LoVo (cell line): ENCODE results near the gene TANGO6.

Experiments used
- DNase-seq: peaks from one replicate; pipeline ENCODE4 v3.0.0-alpha.2; 2016; ENCODE audit warnings: low spot score

Gene TANGO6

DNA sequence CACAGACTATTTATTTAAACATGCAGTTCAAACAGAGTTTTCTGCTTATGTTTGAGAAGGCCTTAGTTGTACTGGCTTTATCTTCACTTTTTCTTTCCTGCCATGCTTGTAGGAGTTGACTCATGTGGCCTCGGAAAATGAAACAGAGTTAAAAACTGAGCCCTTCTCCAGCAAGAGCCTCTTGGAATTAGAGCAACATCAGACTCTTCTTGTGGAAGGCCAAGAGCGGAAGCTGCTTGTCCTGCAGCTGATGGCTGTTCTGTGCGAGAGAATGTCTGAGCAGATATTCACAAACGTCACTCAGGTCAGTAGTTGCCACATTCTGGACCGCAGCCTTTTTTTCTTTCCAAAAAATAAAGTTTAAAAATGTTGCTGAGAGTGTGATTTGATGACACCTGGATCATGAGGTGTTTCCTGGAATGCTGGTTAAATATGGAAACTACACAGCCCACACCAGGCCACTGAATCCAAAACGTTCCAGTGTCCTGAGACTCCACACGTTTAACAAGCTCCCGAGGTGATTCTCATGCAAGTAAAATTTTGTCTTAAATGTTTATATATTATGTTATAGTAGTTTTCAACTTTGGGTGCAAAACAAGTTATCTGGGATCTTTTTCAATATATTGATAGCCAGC, 65.9 kb downstream of the TANGO6 start:
- no peak for DNase-seq

DNA sequence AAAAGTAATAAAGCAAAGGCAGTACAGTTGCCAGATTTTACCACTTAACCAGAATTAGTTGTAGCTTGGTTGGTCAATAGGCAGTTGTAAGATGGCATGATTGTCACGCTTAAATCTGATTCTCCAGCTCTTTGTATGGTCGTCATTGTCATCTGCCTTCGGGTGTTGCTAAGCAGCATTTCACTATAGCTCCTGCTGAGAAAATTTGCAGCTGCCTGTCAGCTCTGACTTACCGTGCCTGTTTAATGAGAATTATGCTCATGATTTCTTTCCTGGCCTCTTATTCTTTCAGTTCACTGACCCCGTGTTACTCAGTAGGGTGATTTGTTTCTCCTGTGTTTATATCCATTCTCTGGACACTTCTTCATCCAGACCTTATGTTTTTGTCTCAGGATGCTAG, 66.7 kb downstream of the TANGO6 start:
- no peak for DNase-seq

GRCh38 chr16:68915589-68915988, 72.3 kb downstream of the TANGO6 start:
- DNase-seq, result no peak

DNA sequence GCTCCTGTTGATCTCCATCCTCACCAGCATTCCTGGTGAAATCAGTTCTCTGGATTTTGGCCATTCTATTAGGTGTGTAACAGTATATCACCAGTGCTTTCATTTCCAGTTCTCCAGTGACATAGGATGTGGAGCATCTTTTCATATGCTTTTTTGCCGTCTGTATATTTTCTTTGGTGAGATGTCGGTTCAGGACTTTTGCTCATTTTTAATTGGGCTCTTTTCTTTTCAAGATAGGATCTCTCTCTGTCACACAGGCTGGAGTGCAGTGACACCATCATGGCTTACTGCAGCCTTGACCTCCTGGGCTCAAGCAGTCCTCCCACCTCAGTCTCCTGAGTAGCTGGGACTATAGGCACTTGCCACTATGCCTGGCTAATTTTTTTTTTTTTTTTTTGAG, 74.2 kb downstream of the TANGO6 start:
- DNase-seq, result no peak

- no peak for DNase-seq
Measured at GRCh38 chr16:68920349-68920748, 77.0 kb downstream of the TANGO6 start.

DNA sequence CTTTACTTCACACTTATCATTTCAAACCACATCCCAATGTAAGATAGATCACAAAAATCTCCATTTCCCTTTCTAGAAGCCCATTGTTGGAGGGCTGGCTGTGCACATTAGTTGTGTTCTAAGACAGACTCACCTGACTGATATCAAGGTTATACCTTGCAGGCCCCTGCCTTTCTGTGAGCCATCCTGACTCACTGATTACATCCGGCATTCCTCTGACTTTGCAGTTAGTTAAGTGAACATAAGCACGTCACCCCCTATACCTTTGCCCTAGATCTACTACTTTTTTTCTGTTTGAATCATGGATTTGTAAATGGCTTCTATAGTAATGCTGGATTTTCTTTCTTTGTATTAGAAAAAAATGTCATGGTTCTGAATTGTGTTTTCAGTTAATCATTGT, 78.3 kb downstream of the TANGO6 start:
- peak; percentile 88 for DNase-seq

DNA sequence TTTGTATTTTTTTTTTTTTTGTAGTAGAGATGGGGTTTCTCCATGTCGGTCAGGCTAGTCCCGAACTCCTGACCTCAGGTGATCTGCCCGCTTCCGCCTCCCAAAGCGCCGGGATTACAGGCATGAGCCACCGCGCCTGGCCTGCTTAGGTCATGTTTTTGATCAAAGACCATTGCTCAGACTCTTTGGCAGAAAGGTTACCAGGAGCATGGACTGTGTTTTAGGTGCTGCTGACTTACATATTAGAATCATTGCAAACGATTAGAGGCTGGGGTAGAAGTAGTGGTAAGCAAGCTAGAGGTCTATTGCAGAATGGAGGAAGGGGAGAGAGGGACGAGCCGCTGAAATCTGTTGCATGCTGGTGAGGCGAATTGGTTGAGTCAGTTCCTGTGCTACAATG, 79.8 kb downstream of the TANGO6 start:
- no peak for DNase-seq

GRCh38 chr16:68927018-68927417, 83.7 kb downstream of the TANGO6 start:
- DNase-seq, result no peak

DNA sequence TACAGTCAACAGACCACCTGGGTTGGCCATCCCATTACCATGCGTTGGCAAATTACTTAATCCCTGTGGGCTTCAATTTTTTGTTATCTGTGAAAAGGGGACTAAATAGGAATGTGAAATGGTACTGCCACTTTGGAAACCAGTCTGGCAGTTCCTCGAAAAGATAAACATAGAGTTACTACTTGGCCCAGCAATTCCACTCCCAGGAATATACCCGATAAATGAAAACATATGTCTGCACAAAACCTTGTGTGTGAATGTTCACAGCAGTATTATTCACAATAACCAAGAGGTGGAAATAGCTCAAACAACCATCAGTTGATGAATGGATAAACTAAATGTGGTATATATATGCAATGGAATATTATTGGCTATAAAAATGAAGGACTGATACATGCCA, 87.9 kb downstream of the TANGO6 start:
- DNase-seq, result no peak

DNA sequence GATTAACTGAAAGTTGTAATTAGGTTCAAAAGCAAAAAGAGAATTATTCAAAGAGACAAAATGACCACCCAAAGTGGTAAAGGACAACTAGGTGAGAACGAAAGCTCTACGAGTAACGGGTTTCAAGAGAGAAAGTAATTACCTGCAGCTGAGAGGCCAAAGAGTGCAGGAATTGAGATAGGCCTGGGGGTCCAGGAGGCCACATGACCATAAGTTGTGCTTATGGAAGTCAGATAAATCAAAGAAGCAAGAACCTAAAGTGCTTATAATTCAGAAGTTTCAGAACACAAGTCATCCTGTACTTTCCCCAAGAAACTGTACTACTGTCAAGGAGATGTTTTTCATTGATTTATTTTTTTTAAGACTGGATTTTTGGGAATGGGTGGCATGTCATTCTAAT, 91.1 kb downstream of the TANGO6 start:
- DNase-seq, result no peak

DNA sequence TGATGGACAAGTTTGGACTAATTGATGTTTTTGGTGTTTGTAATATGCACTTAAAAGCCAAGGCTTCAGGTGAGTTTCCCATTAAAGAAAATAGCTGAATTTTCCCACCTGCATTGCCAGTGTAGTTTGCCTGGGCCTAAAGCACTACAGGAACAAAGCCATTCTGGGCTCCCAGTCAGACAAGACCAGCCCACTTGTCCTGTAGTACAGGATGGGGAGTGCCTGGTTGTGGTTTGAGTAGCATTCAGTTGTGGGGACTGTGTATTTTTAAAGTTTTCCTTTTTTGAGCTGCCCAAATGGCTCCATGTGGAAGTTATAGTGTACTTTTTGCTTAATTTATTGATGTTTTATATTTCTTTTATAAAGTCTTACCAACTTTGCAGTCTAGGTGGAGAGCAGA, 91.7 kb downstream of the TANGO6 start:
- no peak for DNase-seq

DNA sequence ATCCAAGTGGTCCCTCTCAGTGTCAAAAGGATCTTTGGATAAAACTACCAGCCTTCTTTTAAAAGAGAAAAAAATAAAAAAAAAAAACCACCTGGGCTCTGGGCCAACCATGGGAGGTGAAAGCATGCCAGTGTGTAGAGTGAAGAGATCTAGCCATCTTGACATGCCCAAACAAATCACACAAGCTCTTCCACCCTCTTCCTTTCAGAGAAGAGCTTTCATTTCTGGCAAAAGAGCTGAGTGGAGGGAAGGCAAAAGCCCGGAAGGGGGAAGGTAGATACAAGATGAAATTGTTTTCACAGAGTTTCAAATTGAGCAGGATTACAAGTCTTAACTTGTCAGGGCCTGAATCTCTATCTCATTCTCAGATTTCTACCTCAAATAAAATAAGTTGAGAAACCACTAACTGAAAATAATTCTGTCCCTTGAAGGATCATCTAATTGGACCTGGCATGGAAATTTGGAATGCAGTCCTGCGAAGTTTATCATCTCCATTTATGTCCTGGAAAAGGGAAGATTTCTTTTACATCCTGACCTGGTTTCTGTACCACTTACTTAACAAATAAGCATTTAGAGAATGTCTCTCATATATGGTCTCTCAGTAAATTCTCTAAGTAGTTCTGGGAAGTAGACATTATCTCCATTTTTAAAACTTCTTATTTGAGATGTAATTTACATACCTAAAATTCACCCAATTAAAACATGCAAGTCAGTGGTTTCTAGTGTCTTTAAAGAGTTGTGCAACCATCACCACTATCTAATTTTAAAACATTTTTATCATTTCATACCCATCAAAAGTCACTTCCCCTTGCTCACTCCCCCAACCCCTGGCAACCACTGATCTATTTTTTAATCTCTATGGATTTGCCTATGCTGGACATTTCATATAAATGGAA, 93.7 kb downstream of the TANGO6 start:
- DNase-seq, result peak; percentile 26

DNA sequence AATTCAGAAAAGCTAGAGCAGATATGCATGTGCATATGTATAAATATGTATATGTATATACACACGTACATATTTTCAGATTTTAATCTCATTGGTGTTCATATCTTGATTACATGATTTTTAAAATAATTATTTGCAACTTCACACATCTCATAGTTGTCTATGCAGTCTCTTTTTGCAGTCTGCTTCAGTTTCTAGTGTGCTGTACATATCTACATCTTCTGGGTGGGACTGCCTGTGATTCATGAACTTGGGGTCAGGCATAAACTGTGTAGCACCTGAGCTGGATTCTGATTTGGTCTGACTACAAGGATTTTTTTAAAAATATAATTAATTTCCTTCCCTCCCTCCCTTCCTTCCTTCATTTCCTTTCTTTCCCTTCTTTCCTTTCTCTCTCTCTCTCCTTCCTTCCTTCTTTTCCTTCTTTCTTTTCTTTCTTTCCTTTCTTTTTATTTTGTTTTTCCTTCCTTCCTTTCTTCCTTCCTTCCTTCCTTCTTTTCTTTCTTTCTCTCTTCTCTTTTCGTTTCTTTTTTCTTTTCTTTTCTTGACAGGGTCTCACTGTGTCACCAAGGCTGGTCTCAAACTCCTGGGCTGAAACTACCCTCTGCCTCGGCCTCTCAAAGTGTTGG, 96.5 kb downstream of the TANGO6 start:
- DNase-seq, result no peak

DNA sequence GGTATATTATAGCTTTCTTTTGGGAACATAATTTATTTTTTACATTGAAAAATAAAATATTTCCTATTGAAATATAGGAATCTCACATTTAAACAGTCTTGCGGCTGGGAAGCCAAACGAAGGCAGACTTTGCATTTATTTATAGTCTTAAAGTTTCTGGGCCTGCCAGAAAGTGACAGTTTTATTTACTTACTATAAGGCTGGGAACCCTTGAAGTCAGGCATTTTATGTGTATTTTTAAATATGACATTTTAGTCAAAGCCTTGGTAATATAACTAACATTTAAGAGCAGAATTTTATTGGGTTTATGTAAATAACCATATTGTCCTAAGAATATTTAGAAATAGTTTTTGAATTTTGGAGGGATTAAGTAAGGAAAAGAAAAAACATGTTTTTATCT, 97.5 kb downstream of the TANGO6 start:
- DNase-seq, result no peak

- no peak for DNase-seq
Measured at GRCh38 chr16:68943961-68944360, 100.6 kb downstream of the TANGO6 start.

- DNase-seq, result no peak
Measured at GRCh38 chr16:68948230-68948910, 105.0 kb downstream of the TANGO6 start.

- peak; percentile 35 for DNase-seq
Measured at GRCh38 chr16:68951991-68952877, 108.9 kb downstream of the TANGO6 start.

DNA sequence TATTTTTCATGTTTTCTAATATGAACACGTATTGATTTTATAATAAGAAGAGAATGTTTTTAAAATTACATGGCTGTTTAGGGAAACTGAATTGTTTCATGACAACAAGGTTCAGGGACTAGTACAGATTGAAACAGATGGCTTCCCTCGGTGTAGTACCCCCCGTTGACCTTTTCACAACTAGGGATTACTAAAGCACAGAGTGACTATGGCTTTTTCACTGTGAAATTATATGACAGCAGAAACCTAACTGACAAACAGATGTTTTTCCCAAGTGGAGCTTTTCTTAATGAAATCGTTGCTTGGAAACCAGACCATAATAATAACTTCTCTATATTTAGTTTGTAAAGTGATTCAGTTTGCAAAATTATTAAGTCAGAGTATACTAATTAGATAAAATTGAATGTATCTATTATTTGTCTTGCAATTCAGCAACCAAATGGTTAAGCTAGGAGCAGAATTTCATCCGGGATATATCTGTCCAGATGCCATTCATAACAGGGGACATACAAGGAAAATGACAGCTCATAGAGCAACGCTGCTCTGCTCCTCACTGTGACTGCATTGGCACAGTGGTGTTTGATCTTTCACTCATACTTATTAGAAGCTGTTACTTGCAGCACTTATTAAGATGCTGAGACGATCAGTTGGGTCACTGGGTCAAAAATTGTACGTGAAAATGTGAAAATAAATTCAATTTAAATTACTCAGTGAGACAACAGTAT, 111.7 kb downstream of the TANGO6 start:
- DNase-seq, result no peak

DNA sequence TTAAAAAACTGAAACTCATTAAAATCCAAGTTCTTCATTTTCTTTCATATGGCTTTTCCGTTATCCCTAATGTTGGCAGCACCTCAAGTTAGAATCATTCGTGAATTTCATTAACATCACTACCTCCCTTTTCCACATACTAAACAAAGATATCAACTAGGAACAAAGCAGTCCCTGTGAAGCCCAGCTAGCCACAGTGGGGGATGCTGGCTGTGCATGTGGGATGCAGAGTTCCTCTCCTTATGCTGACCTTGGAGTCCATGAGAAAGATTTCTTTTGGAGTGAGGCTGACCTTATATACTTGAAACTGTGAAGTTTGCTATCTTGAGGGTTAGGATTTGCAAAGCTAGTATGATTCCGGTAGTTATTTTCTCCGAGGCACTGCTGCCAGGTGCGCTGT, 117.6 kb downstream of the TANGO6 start:
- no peak for DNase-seq

DNA sequence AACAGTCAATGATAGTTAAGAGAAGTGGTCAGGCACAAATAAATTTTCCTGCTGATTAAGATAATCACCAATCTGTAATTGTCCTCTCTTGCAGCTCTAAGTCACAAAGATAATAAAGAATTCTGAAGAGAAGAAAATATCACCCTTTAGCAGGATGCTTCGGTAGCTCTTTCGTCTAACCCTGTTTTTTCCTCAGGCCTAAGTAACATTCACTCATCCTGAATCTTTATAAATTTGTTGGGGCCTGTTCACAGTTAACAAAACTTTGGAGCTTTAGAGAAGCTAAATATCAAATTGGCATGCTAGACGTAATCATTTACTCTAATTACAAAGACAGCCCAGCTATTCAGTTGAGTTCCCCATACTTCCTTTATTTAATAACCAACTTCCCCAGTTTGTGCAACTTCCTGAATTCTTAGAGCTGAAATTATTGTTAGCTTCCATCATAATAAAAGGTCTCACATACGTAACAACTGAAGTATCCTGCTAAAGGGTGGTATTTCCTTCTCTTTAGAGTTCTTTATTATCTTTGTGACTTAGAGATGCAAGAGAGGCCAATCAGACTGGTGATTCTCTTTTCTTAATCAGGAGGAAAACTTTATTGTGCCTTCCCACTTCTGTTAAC, 118.6 kb downstream of the TANGO6 start:
- DNase-seq, result no peak
